Endothelial cell of umbilical vein (primary cell): ENCODE measurements around the gene SBK3. TPM values are rescaled to one million over a fixed set of nuclear protein-coding genes. Genes with fewer than 3 reads are reported as not detected.
A peak's percentile ranks its signal among the peaks of the same experiment; 100 is the strongest.

ENCODE experiments used
- BruUV-seq: library from RNA; stranded (reverse); fragments of 400-500 nt; replicated peaks from 2 replicates; lab custom pipeline; 2021; lab: Mats Ljungman, UMichigan
- CTCF ChIA-PET: fragments of 300-600, 350-600 bp; sonication (Branson Sonifier 250); formaldehyde crosslinking; loops from one replicate; lab custom pipeline; 2021; ENCODE audit warnings: antibody characterized with exemption, inconsistent platforms; lab: Charles Lee
- POLR2A ChIA-PET: fragments of 300-600, 350-600 bp; sonication (Branson Sonifier 250); formaldehyde crosslinking; loops from one replicate; lab custom pipeline; 2021; ENCODE audit warnings: antibody characterized with exemption, inconsistent platforms; lab: Charles Lee
- DNase-seq: peaks from one replicate; pipeline ENCODE4 v3.0.0-alpha.2; 2011; ENCODE audit warnings: low read depth, low spot score
- FAIRE-seq: peaks from 2 replicates; lab custom pipeline; 2011; peaks lifted over from hg19 to GRCh38; lab: Jason Lieb, UNC
- H2AFZ ChIP-seq: 2 replicates; pipeline ENCODE4 v1.6.0; 2012; ENCODE audit warnings: low read depth, low read length, control low read depth, inconsistent platforms
- H3K27ac ChIP-seq: 2 replicates; pipeline ENCODE4 v1.5.1; 2011; ENCODE audit warnings: low read depth, mild to moderate bottlenecking, control low read depth, low read length, moderate library complexity; ENCODE audit not compliant: insufficient read depth
- H3K27me3 ChIP-seq, 2 experiments: 2 replicates each; pipeline versions ENCODE4 v1.6.0 to v1.6.1; 2011; ENCODE audit warnings: low read length in 2 of 2, mixed read lengths in 1 of 2; ENCODE audit not compliant: control insufficient read depth in 2 of 2, insufficient read depth in 2 of 2
- H3K36me3 ChIP-seq, 2 experiments: 2 replicates in 1 of 2; 3 replicates in 1 of 2; pipeline ENCODE4 v1.5.1; 2011; ENCODE audit warnings: low read length in 2 of 2, mild to moderate bottlenecking in 1 of 2, moderate library complexity in 1 of 2; ENCODE audit not compliant: control insufficient read depth in 2 of 2, insufficient read depth in 2 of 2; ENCODE audit errors: extremely low read depth in 1 of 2
- H3K4me1 ChIP-seq: 3 replicates; pipeline ENCODE4 v1.5.1; 2011; ENCODE audit warnings: mild to moderate bottlenecking, low read length; ENCODE audit not compliant: control insufficient read depth, insufficient read depth; ENCODE audit errors: extremely low read depth
- H3K4me2 ChIP-seq: 2 replicates; pipeline ENCODE4 v1.6.1; 2011; ENCODE audit warnings: low read length, control low read depth, mixed read lengths; ENCODE audit not compliant: insufficient read depth
- H3K4me3 ChIP-seq, 3 experiments: fragments of 200-600 bp in 1 of 3; sonication (generic), shearing (Covaris generic) in 1 of 3; replicated peaks in 1 of 3; 2 replicates each; pipeline ENCODE4 v1.5.1; 2011 to 2016; ENCODE audit warnings: control low read depth in 3 of 3, low read length in 3 of 3, mild to moderate bottlenecking in 2 of 3, inconsistent platforms in 1 of 3, low read depth in 1 of 3, moderate library complexity in 1 of 3; ENCODE audit not compliant: insufficient read depth in 1 of 3
- H3K79me2 ChIP-seq: 2 replicates; pipeline ENCODE4 v1.6.0; 2012; ENCODE audit warnings: low read length, inconsistent platforms; ENCODE audit not compliant: control insufficient read depth, insufficient read depth
- H3K9ac ChIP-seq: replicated peaks from 2 replicates; pipeline ENCODE3; 2011; ENCODE audit warnings: low read length, control low read depth; ENCODE audit not compliant: insufficient read depth; ENCODE audit errors: extremely low read depth
- H3K9me1 ChIP-seq: replicated peaks from 3 replicates; pipeline ENCODE4 v1.6.0; 2011; ENCODE audit warnings: mild to moderate bottlenecking, low read length; ENCODE audit not compliant: control insufficient read depth, insufficient read depth; ENCODE audit errors: extremely low read depth
- H3K9me3 ChIP-seq: replicated peaks from 2 replicates; pipeline ENCODE4 v1.5.1; 2012; ENCODE audit warnings: low read length, inconsistent platforms; ENCODE audit not compliant: control insufficient read depth, insufficient read depth
- H4K20me1 ChIP-seq: replicated peaks from 2 replicates; pipeline ENCODE3; 2011; ENCODE audit warnings: mild to moderate bottlenecking, low read length; ENCODE audit not compliant: control insufficient read depth, insufficient read depth; ENCODE audit errors: extremely low read depth
- EZH2 ChIP-seq: IDR thresholded peaks from 2 replicates; pipeline ENCODE4 v1.6.1; 2012; ENCODE audit warnings: borderline replicate concordance, low read depth, mild to moderate bottlenecking, moderate library complexity, low read length, inconsistent platforms; ENCODE audit not compliant: severe bottlenecking
- FOS ChIP-seq: IDR thresholded peaks from 2 replicates; pipeline ENCODE4 v1.6.1; 2011; ENCODE audit warnings: mild to moderate bottlenecking, low read length, moderate library complexity, borderline replicate concordance; ENCODE audit not compliant: insufficient read depth
- GATA2 ChIP-seq: IDR thresholded peaks from 2 replicates; pipeline ENCODE4 v1.7.0; 2011; ENCODE audit warnings: low read depth, mild to moderate bottlenecking, moderate library complexity, mixed read lengths, low read length; ENCODE audit not compliant: insufficient read length, insufficient read depth
- JUN ChIP-seq: IDR thresholded peaks from 2 replicates; pipeline ENCODE4 v1.6.1; 2011; ENCODE audit warnings: borderline replicate concordance, low read depth; ENCODE audit not compliant: insufficient read length, insufficient read depth
- MAX ChIP-seq: IDR thresholded peaks from 2 replicates; pipeline ENCODE4 v1.6.1; 2011; ENCODE audit not compliant: insufficient read depth, insufficient read length
- MYC ChIP-seq: IDR thresholded peaks from one replicate; pipeline ENCODE4 v1.6.1; 2011; ENCODE audit warnings: mild to moderate bottlenecking, low read depth, low read length
- POLR2A ChIP-seq: IDR thresholded peaks from 2 replicates; pipeline ENCODE4 v1.6.1; 2012; ENCODE audit warnings: low read depth, mild to moderate bottlenecking, control low read depth, low read length
- POLR2AphosphoS5 ChIP-seq: IDR thresholded peaks from 2 replicates; pipeline ENCODE4 v1.6.1; 2012; ENCODE audit warnings: low read depth, mild to moderate bottlenecking, control low read depth, low read length, moderate library complexity; ENCODE audit not compliant: insufficient read depth
- dilution Hi-C: fragments of 300-500 bp; cut with MboI; formaldehyde crosslinking; loops from one replicate; pipeline ENCODE4 v1.15.0; 2019; ENCODE audit warnings: low sequenced_read_pairs; ENCODE audit not compliant: extremely low pct_ligation_motif_present
- intact Hi-C: fragments of 100-400 bp; cut with micrococcal nuclease; formaldehyde crosslinking; loops from one replicate; pipeline ENCODE4 v1.10.0; 2022
- polyA plus RNA-seq, 4 experiments: library from polyadenylated mRNA; depleted of rRNA in 3 of 4; stranded (reverse) in 3 of 4; unstranded in 1 of 4; fragments of >200 nt; gene quantifications; 2 replicates each; pipeline versions ENCODE4 v1.2.1 to v1.2.3, GENCODE V29; 2011 to 2012; ENCODE audit warnings: missing spikeins in 1 of 4
- total RNA-seq: library from RNA; stranded (reverse); gene quantifications from 2 replicates; pipeline ENCODE4 v1.2.3, GENCODE V29; 2021
- TF ChIP-seq, protein P1 (sequence below), 2 donors: IDR thresholded peaks; 1 replicate in 1 of 2; 2 replicates in 1 of 2; pipeline ENCODE4 v1.5.1; 2011; ENCODE audit warnings: low read length in 2 of 2, mild to moderate bottlenecking in 2 of 2, moderate library complexity in 2 of 2, control low read depth in 1 of 2, inconsistent platforms in 1 of 2, low read depth in 1 of 2; ENCODE audit not compliant: insufficient read depth in 1 of 2; ENCODE audit errors: extremely low read depth in 1 of 2

The SBK3 gene
- total and polyA plus RNA-seq, 2 donors (not counting 3 experiments of a cell fraction or from before 2014, with no cell fraction given), result 0.18 to 0.62 TPM

- peaks cover 0 to 3% of the 10 kb centered on the region in 2 experiments for H3K27me3 ChIP-seq
- DNase-seq, result peak; percentile 86
- FAIRE-seq, result peak; percentile 83
- dilution Hi-C loops (no loop called here), intact Hi-C loops (loop anchor here (1.0 kb wide), 2 partner anchors 31 to 32 kb away; partner anchors contain the start of gene ZNF579)
- H3K9me3 ChIP-seq, result no peaks in the 10 kb centered on the region
- ChIA-PET CTCF (interaction anchor here (0.7 to 2.0 kb wide), 7 partner anchors 9 to 83 kb away, joined by 3 to 9 read pairs (median 4); partner anchors contain the start of gene FIZ1), POLR2A (interaction anchor here (0.5 kb wide), 1 partner anchor 73 kb away, joined by 3 read pairs; no protein-coding TSS in a partner anchor)
- no peaks in the 10 kb centered on the region for H3K9me1 ChIP-seq
- peak overlapping the region; percentile 96 for H3K27ac ChIP-seq
- TSS peak; percentile 98 for BruUV-seq
- H2AFZ ChIP-seq, result peak overlapping the region; percentile 65
- TF ChIP-seq EZH2 (no peak), FOS (peak; percentile 76), MYC (no peak), POLR2A (no peak), JUN (peak; percentile 80), POLR2AphosphoS5 (peak; percentile 35), MAX (no peak), GATA2 (no peak)
- TF ChIP-seq, protein P1, sequence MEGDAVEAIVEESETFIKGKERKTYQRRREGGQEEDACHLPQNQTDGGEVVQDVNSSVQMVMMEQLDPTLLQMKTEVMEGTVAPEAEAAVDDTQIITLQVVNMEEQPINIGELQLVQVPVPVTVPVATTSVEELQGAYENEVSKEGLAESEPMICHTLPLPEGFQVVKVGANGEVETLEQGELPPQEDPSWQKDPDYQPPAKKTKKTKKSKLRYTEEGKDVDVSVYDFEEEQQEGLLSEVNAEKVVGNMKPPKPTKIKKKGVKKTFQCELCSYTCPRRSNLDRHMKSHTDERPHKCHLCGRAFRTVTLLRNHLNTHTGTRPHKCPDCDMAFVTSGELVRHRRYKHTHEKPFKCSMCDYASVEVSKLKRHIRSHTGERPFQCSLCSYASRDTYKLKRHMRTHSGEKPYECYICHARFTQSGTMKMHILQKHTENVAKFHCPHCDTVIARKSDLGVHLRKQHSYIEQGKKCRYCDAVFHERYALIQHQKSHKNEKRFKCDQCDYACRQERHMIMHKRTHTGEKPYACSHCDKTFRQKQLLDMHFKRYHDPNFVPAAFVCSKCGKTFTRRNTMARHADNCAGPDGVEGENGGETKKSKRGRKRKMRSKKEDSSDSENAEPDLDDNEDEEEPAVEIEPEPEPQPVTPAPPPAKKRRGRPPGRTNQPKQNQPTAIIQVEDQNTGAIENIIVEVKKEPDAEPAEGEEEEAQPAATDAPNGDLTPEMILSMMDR (IDR thresholded peaks at IDR 0.05; ENCODE audit: extremely low read depth in 1 of 2, insufficient read depth in 1 of 2, low read depth in 1 of 2, low read length in 2 of 2), result peak in 1 of 2 donors; percentile 13
- H3K4me2 ChIP-seq, result peak overlapping the region; percentile 65
- H3K4me3 ChIP-seq, result peak overlapping the region in 2 of 3 experiments; percentile 21 to 26
- H3K36me3 ChIP-seq, result no peaks in the 10 kb centered on the region
- no peaks in the 10 kb centered on the region for H3K79me2 ChIP-seq
- peak overlapping the region; percentile 79 for H3K9ac ChIP-seq
- peaks cover 33% of the 10 kb centered on the region for H3K4me1 ChIP-seq
- no peaks in the 10 kb centered on the region for H4K20me1 ChIP-seq
Measured at GRCh38 chr19:55549500-55550320, 4.4 kb upstream of the SBK3 start.
